ENCODE data around the gene DGKB. TPM values are rescaled to one million over a fixed set of nuclear protein-coding genes. Genes with fewer than 3 reads are reported as not detected.

The DGKB gene
- total RNA-seq, 1 donor from 2014 or later, result 0.30 TPM

DNA sequence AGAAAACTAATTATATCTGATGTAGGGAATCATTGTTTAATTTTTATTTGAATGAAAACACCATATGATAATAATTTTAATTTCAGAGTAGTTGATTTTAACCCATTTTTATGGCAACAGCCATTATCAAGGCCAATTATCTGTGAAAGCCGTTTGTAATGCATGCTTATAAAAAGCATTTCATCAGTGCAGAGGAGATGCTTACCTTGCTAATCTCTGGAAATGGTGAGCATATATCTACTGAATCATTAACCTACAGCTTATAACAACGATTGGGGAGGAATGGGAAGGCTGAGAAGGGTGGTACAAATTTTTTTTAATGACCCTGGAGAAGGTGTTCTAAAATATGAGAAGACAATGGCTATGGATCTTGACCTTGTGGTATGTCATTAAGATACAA is 235.6 kb downstream of the DGKB start:
- Histone ChIP-seq H3K27me3 (ENCODE audit: low read depth) (no peaks in the 10 kb centered on the region), H3K27ac (replicated peaks) (no peak overlapping the region), H3K4me3 (no peak overlapping the region), H3K36me3 (no peaks in the 10 kb centered on the region), H3K9me3 (replicated peaks) (no peaks in the 10 kb centered on the region), H3K4me1 (no peaks in the 10 kb centered on the region)
- intact Hi-C loops (cut with micrococcal nuclease), result no loop called here
- DNase-seq, result no peak
- TF ChIP-seq, protein P1, sequence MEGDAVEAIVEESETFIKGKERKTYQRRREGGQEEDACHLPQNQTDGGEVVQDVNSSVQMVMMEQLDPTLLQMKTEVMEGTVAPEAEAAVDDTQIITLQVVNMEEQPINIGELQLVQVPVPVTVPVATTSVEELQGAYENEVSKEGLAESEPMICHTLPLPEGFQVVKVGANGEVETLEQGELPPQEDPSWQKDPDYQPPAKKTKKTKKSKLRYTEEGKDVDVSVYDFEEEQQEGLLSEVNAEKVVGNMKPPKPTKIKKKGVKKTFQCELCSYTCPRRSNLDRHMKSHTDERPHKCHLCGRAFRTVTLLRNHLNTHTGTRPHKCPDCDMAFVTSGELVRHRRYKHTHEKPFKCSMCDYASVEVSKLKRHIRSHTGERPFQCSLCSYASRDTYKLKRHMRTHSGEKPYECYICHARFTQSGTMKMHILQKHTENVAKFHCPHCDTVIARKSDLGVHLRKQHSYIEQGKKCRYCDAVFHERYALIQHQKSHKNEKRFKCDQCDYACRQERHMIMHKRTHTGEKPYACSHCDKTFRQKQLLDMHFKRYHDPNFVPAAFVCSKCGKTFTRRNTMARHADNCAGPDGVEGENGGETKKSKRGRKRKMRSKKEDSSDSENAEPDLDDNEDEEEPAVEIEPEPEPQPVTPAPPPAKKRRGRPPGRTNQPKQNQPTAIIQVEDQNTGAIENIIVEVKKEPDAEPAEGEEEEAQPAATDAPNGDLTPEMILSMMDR (IDR thresholded peaks at IDR 0.05; ENCODE audit: borderline replicate concordance), result no peak

DNA sequence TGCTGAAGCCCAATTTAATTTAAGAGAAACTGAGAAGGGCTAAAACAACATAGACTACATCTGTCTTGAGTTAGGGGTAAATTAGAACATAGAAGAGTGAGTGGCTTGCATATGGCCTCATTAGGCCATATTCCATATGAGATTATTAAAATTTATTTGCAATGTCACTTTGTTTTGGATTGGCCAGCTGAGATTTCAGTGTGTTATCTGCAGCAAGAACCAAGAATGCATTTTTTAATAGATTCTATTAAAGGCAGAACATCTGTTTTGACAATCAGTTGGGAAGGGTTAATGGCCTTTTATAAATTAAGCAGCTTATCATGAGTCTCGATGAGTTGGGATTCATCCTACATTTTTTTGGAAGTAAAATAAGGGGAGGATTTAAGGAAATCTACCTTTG is 236.2 kb downstream of the DGKB start:
- H3K36me3 ChIP-seq, result no peaks in the 10 kb centered on the region
- TF ChIP-seq, protein P1 (IDR thresholded peaks at IDR 0.05; ENCODE audit: borderline replicate concordance), result no peak
- H3K27ac ChIP-seq (replicated peaks), result no peak overlapping the region
- intact Hi-C loops (cut with micrococcal nuclease), result no loop called here
- H3K9me3 ChIP-seq (replicated peaks), result no peaks in the 10 kb centered on the region
- no peaks in the 10 kb centered on the region for H3K27me3 ChIP-seq (ENCODE audit: low read depth)
- H3K4me1 ChIP-seq, result no peaks in the 10 kb centered on the region
- DNase-seq, result no peak
- H3K4me3 ChIP-seq, result no peak overlapping the region

DNA sequence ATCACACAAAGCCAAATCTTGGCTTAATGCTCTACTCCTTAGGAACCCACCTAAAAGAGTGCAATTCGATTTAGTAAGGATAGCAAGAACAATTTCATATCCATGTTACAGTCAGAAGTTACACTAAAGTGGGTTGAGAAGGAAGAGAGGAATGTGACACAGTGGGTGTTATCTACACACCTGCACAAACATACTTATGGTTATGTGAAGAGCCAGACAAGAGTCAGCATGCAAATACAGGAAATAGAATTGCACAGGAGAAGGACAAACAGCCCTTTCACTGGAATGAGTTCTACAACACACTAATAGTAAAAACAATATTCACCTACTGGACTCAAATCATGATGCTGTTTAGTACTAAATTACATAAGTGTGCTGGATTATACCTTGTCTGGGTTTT is 262.8 kb downstream of the DGKB start:
- no peak overlapping the region for H3K27ac ChIP-seq (replicated peaks)
- H3K9me3 ChIP-seq (replicated peaks), result peaks cover 21% of the 10 kb centered on the region
- no peak for DNase-seq
- no peaks in the 10 kb centered on the region for H3K27me3 ChIP-seq (ENCODE audit: low read depth)
- TF ChIP-seq, protein P1 (IDR thresholded peaks at IDR 0.05; ENCODE audit: borderline replicate concordance), result no peak
- peaks cover 3% of the 10 kb centered on the region for H3K36me3 ChIP-seq
- no peak overlapping the region for H3K4me3 ChIP-seq
- H3K4me1 ChIP-seq, result no peaks in the 10 kb centered on the region
- intact Hi-C loops (cut with micrococcal nuclease), result no loop called here

GRCh38 chr7:14639329-14639728 is 263.2 kb downstream of the DGKB start:
- H3K36me3 ChIP-seq, result no peaks in the 10 kb centered on the region
- H3K4me1 ChIP-seq, result no peaks in the 10 kb centered on the region
- TF ChIP-seq, protein P1 (IDR thresholded peaks at IDR 0.05; ENCODE audit: borderline replicate concordance), result no peak
- H3K27me3 ChIP-seq (ENCODE audit: low read depth), result no peaks in the 10 kb centered on the region
- DNase-seq, result no peak
- no peak overlapping the region for H3K4me3 ChIP-seq
- intact Hi-C loops (cut with micrococcal nuclease), result no loop called here
- peaks cover 16% of the 10 kb centered on the region for H3K9me3 ChIP-seq (replicated peaks)
- no peak overlapping the region for H3K27ac ChIP-seq (replicated peaks)

GRCh38 chr7:14637968-14638367 is 264.6 kb downstream of the DGKB start:
- Histone ChIP-seq H3K4me3 (no peak overlapping the region), H3K4me1 (no peaks in the 10 kb centered on the region), H3K36me3 (no peaks in the 10 kb centered on the region), H3K27ac (replicated peaks) (no peak overlapping the region), H3K27me3 (ENCODE audit: low read depth) (no peaks in the 10 kb centered on the region), H3K9me3 (replicated peaks) (peaks cover 2% of the 10 kb centered on the region)
- intact Hi-C loops (cut with micrococcal nuclease), result no loop called here
- no peak for DNase-seq
- TF ChIP-seq, protein P1 (IDR thresholded peaks at IDR 0.05; ENCODE audit: borderline replicate concordance), result no peak

- DNase-seq, result no peak
- TF ChIP-seq, protein P1 (IDR thresholded peaks at IDR 0.05; ENCODE audit: borderline replicate concordance), result no peak
- Histone ChIP-seq H3K4me3 (no peak overlapping the region), H3K27ac (replicated peaks) (no peak overlapping the region), H3K4me1 (no peaks in the 10 kb centered on the region), H3K36me3 (no peaks in the 10 kb centered on the region), H3K27me3 (ENCODE audit: low read depth) (no peaks in the 10 kb centered on the region), H3K9me3 (replicated peaks) (no peaks in the 10 kb centered on the region)
- intact Hi-C loops (cut with micrococcal nuclease), result no loop called here
Observed at GRCh38 chr7:14635955-14636354, 266.6 kb downstream of the DGKB start.

Measured in left ventricle myocardium inferior (tissue), 1 donor.